Measurements from ENCODE around the gene MAP3K20.

MAP3K20 gene

DNA sequence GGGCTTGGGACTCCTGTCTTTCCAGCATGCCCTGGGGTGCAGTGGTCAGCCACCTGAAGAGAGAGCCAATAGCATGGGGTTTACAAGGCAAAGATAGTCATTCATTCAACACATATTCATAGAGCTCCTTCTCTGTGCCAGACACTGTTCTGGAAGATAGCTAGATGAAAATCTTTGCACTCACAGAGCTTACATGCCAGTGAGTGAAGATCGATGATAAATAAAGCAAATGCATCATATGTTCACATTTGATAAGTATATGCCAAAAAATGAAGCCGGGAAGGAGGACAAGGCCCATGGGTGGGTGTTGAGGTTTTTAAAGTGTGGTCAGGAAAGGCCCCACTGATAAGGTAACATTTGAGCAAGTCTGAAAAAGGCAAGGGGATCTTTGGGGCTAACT, 148.2 kb downstream of the MAP3K20 start:
- in situ Hi-C loops (cut with MboI; ENCODE audit: low sequenced_read_pairs): no loop called here

DNA sequence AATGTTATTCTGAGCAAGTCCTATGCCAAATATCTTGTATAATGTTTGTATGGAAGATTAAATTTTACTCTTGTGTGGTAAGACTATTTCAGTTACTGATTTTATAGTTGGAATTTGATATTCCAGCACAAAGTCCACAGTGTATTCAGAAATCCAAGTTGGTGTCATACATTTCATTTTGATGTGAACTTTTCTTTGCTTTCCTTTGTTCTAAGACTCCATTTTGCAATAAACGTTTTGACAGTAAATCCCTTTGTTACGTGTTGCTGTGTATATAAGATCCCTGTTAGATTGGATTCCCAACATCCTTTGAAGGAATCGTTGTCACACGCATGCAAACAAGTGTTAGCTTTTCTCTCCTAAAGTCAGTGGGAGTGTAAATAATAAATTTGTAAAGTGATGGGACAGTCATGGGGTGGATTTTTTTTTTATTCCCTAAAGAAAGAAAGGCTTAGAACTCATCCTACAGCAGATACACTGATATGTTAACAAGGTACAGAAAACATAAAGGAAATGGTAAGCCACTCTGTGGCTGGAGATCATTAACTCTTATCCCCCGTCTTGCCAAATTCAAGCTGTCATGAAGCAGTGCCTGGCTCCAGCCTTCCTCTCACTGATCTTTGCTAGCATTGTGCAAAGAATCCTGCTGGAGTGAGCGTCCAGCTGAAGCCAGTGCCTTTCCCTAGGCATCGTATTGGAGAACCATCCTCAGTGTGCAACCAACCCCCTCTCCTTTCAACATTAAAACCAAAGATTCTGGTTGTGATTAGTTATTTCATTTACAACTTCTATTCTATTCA, 151.5 kb downstream of the MAP3K20 start:
- in situ Hi-C loops (cut with MboI; ENCODE audit: low sequenced_read_pairs): no loop called here

DNA sequence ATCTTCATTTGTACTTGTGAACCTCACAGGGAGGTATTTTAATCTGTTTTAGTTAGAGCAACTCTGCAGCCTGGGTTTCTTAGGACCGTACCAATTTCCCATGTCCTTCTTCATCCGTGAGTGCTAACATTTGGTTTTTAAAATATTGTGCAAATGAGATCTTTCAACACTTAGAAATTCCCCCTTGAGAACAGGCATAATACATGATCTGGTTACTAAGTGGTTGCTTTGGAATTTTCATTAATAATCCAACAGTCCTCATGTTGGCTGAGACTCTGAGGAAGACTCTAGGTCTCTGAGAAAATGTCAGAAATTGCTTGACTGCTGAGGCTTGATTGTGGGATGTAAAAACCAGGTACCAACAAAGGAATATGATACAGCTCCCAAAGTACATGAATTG, 153.4 kb downstream of the MAP3K20 start:
- in situ Hi-C loops (cut with MboI; ENCODE audit: low sequenced_read_pairs): no loop called here

DNA sequence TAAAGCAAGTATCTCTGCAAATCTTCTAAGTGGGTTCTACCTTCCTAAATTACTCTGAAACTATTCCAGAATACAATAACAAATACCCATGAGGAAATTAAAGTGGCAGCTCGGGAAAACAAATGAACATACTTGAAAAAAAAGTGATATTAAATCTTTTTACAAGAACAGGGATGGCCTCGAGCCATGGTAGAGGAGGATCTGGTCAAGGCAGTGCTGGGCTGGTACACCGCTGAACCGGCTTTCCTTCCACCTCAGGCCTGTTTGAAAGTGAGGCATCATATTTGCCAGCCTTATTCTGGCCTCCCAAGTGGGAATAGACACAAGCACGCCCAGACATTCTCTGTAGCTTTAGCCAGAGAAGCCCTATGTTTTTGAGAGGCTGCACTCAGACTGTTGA, 154.5 kb downstream of the MAP3K20 start:
- in situ Hi-C loops (cut with MboI; ENCODE audit: low sequenced_read_pairs): no loop called here

DNA sequence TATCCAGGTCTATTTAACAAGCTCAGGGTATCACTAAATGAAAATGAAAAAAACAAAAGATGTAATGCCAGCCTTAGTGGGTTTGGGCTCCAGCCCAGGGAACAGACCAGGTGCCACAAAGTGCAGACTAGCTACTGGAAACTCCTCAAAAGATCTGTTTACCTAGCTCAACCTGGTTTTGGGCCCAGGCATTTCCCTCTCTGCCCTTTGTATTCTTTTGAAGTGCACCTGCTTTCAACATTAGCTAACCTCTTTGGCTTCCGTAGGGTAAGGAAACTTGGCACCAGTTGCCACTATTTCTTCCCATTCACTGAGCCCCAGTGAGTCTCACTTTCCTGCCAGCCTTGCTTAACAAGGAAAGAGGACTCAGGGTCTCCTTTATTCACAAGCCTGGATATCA, 155.4 kb downstream of the MAP3K20 start:
- in situ Hi-C loops (cut with MboI; ENCODE audit: low sequenced_read_pairs): no loop called here

DNA sequence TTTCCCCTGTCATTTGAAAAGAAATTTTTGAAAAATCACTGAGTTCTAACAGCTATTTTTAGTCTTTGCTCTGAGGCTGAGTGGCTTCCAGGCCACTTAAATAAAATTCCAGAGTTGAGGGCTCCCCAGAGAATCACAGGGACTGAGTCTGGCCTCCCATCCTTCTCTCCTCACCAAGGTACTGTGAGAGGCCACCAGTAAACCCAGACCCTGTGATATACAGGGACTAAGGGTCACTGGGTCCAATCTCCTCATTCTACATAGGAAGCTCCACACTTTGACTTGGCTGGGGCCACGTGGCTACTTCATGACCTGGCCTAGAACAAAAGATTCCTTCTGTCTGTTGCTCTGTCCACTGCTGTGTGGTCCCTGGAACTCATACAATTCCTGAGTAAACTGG, 155.8 kb downstream of the MAP3K20 start:
- in situ Hi-C loops (cut with MboI; ENCODE audit: low sequenced_read_pairs): no loop called here

- in situ Hi-C loops (cut with MboI; ENCODE audit: low sequenced_read_pairs): no loop called here
These were observed 157.5 kb downstream of the MAP3K20 start for GRCh38 chr2:173232956-173233744.

GRCh38 chr2:173235947-173236803, 160.5 kb downstream of the MAP3K20 start:
- in situ Hi-C loops (cut with MboI; ENCODE audit: low sequenced_read_pairs): no loop called here

GRCh38 chr2:173238385-173238784, 162.7 kb downstream of the MAP3K20 start:
- in situ Hi-C loops (cut with MboI; ENCODE audit: low sequenced_read_pairs): no loop called here

DNA sequence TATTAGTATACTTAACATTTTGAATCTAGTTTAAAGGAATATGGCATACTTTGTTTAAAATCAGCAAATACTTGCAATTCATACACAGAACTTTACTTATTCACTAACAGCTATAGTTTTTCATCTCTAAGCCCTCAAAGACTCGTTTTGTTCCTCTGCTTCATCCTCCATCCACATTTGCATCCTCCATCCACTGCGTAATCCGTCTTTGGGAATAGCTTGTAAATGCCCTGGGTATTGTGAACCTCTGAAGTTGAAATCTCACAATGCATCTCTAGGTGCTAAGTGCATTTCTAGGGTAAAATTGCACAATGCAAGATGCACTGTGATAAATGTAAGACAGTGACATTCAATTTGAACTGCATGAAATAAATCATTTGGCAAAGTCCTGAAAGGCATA, 163.2 kb downstream of the MAP3K20 start:
- in situ Hi-C loops (cut with MboI; ENCODE audit: low sequenced_read_pairs): no loop called here

DNA sequence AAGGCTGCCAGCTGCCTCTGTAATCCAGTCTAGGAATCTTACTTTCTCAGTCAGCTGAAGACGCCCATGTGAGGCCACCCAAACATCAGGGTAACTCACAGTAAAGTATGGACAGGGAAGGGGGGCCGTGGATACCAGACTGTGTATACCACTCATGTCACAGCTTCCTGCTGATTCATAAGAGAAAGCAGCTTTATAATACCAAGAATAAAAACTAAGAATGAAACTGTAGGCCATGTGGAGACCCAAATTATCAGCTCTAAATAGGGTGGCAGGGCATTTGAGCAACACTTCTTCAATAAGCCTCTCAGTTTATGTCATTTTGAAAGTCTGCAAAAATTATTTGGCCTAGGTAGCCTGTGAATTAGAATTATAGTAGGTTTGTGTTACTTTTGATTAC, 164.0 kb downstream of the MAP3K20 start:
- in situ Hi-C loops (cut with MboI; ENCODE audit: low sequenced_read_pairs): no loop called here

- in situ Hi-C loops (cut with MboI; ENCODE audit: low sequenced_read_pairs): no loop called here
These were observed 164.4 kb downstream of the MAP3K20 start for GRCh38 chr2:173240083-173240482.

DNA sequence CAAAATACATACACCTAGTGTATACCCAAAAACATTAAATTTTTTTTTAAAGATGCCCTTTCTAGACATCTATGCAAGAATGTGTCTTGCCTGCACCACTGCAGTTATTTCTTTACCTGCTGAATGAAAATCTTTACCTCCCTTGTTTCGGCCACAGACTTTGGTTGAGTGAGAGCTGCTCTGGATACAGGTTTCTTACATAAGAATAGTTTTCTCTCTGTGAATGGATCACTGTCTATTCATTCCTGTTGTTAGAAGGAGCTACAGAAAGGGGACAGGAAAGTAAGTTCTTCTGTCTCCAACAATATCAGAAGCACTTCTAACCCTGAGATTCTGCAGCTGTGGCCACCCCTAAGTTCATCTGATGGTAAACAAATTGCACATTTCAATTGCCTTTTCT, 166.0 kb downstream of the MAP3K20 start:
- in situ Hi-C loops (cut with MboI; ENCODE audit: low sequenced_read_pairs): no loop called here

- in situ Hi-C loops (cut with MboI; ENCODE audit: low sequenced_read_pairs): no loop called here
These were observed 171.5 kb downstream of the MAP3K20 start for GRCh38 chr2:173247156-173247555.

- in situ Hi-C loops (cut with MboI; ENCODE audit: low sequenced_read_pairs): no loop called here
These were observed 172.7 kb downstream of the MAP3K20 start for GRCh38 chr2:173248381-173248780.

DNA sequence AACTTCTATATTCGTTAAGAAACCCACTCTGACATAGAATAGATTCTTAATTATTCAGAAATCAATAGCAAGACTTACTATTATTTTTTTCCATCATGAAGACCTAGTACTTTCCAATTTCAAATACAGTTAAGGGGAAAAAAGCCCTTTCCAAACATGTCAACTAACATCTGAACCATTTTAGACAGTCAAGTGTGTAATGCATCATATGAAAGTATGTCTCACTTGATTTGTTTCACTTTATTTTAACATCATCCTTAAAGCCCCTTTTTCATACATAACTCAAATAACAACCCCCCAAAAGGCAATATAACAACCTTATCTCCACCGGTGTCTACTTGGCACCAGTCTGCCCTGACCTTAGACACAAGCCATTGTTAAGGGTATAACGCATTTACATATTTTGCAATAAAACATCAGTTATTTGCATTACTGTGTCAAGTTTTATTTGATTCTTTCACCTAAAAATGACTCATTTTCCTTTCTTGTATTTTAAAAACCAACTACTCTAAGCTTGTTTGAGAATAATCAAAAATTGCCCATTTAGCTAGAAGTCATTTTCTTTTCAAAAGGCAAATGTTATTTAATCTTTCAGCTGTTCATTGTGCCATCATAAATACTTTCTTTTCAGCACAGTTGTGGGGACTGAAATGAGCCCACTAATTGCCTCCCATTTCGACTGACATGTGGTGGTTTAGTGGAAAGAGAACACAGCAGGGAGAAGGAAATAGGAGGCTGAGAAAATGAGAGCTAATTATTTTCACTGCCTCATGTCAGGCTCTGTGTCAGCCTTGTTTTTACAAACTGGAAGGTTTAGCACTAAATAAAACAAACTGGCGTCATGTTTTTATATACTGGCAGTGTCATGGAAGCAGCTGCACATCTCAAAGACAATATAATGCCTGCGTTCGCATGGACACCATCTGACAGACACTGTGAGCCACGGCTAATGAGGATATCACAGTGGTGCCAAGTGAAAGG, 174.3 kb downstream of the MAP3K20 start:
- in situ Hi-C loops (cut with MboI; ENCODE audit: low sequenced_read_pairs): no loop called here

DNA sequence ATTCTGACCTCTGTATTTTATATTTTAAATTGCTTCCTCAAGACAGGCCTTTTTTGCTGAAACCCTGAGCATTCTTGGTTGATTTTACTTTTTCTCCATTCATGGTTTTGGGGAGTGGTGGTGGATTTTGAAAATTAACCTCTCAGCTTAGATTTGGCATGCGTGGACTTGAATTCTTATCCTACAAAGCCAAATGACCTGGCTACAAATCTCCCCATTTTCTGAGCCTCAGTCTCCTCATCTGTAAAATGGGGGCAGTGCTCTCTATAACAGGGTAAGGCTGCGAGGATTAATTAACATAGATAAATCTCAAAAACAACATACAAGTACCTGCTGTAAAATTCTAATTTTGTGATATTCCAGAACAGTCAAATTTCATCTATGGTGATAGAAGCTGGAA, 175.6 kb downstream of the MAP3K20 start:
- in situ Hi-C loops (cut with MboI; ENCODE audit: low sequenced_read_pairs): no loop called here

GRCh38 chr2:173252581-173252980, 176.9 kb downstream of the MAP3K20 start:
- in situ Hi-C loops (cut with MboI; ENCODE audit: low sequenced_read_pairs): no loop called here

DNA sequence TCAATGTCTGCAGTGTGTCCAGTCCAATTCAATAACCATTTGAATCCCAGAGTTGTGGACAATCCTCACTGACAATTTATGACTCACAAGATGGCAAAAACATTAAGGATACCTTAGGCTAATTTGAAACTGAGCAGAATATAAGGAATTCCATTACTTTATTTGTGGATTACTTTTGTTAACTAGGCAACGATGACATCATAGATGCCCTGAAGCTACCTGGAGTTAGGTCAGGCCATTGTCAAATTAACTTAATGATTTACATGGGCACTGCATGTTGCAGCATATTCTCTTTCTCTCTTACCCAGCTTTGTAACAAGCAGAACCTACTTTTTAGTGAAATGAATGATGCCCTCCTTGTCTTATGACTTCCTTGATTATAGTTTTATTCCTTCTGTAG, 179.0 kb downstream of the MAP3K20 start:
- in situ Hi-C loops (cut with MboI; ENCODE audit: low sequenced_read_pairs): no loop called here

GRCh38 chr2:173258701-173259100, 183.1 kb downstream of the MAP3K20 start:
- in situ Hi-C loops (cut with MboI; ENCODE audit: low sequenced_read_pairs): no loop called here
